Pancreas (tissue), 10 donors: ENCODE data around the gene RARB. TPM values are rescaled to one million over a fixed set of nuclear protein-coding genes. Genes with fewer than 3 reads are reported as not detected.
A peak's percentile ranks its signal among the peaks of the same experiment; 100 is the strongest.

Experiments
- ATAC-seq, 4 donors: fragments of 200-7000 bp; cut with Tn5 transposase; one replicate each; pipeline versions ENCODE4 v1.8.0 to v1.9.1; 2020; ENCODE audit warnings: mild to moderate bottlenecking in 4 of 4, moderate library complexity in 4 of 4
- DNase-seq, 6 donors: peaks; one replicate each; pipeline ENCODE4 v3.0.0-alpha.2; 2020
- FAIRE-seq: peaks from 2 replicates; lab custom pipeline; 2012; peaks lifted over from hg19 to GRCh38; lab: Jason Lieb, UNC
- H3K27ac ChIP-seq, 4 donors: fragments of 200-600 bp; sonication (generic); 1 replicate in 3 of 4; 2 replicates in 1 of 4; pipeline versions ENCODE4 v1.5.0 to v1.8.0; 2020
- H3K27me3 ChIP-seq, 4 donors: fragments of 200-600 bp; one replicate each; pipeline ENCODE4 v1.8.0; 2021
- H3K36me3 ChIP-seq, 3 donors: fragments of 200-600 bp; sonication (generic) in 1 of 3; one replicate each; pipeline versions ENCODE4 v1.5.0 to v1.8.0; 2020 to 2021
- H3K4me1 ChIP-seq, 3 donors: fragments of 200-600 bp; one replicate each; pipeline ENCODE4 v1.8.0; 2021
- H3K4me3 ChIP-seq, 4 donors: fragments of 200-600 bp; sonication (generic) in 2 of 4; one replicate each; pipeline versions ENCODE4 v1.5.0 to v1.8.0; 2020 to 2021
- H3K9me3 ChIP-seq, 4 donors: fragments of 200-600 bp; one replicate each; pipeline ENCODE4 v1.8.0; 2021
- CTCF ChIP-seq, 4 donors: fragments of 200-600 bp; sonication (generic) in 3 of 4; IDR thresholded peaks; one replicate each; pipeline versions ENCODE4 v1.5.0 to v1.8.0; 2021; ENCODE audit warnings: antibody characterized with exemption in 4 of 4
- WGBS, 2 donors: extraction: QIAGEN DNeasy Blood & Tissue Kit; methylation state at CpG; one replicate each; pipeline ENCODE4 v1.1.7; 2013; 5-methylcytosine and 5-hydroxymethylcytosine counted together
- intact Hi-C, 3 donors: fragments of 100-400 bp; cut with DNase I; formaldehyde crosslinking; loops; one replicate each; pipeline versions ENCODE4 v1.11.1 to v1.14.2; 2022
- polyA plus RNA-seq, 2 donors: library from polyadenylated mRNA; stranded (reverse); fragments of 200-250 nt; gene quantifications; one replicate each; pipeline ENCODE4 v1.2.3, GENCODE V29; 2013
- total RNA-seq, 6 donors: library from RNA; stranded (reverse); fragmentation: NEBNext Ultra II Directional in 4 of 6; extraction: Animal tissue kit (Norgen Biotek cat#: 25700) in 4 of 6; gene quantifications; one replicate each; pipeline versions ENCODE4 v1.2.1 to v1.2.4, GENCODE V29; 2021 to 2023
- donor health status: healthy with polysubstance abuse.
- donor health status: DM: no; HTN: no; CAD: no; lungs with moderate emphysema.
- donor health status: DM: no; HTN: no; CAD: no.
- donor health status: control.
- donor health status: control.
- donor health status: Bipolar disorder and iron deficiency.
- donor health status: DM: yes; HTN: yes; CAD: no.
- donor health status: DM: no; HTN: no; CAD: no.
- donor health status: DM: no; HTN: no; CAD: no.
- donor health status: DM: yes; HTN: yes; CAD: no.

The RARB gene
- total RNA-seq = 1 to 10 TPM in 2 of 6 donors, under 1 TPM in 4; 0.51 to 3.3 (median 0.81) TPM
- polyA plus RNA-seq = under 1 TPM; 0.49 to 0.85 TPM

GRCh38 chr3:25427942-25428788 lies at the start of gene RARB:
TSS of gene RARB (plus strand) at chr3:25428263. CDS start at chr3:25428732, 469 bp downstream.
- peak in 5 of 6 donors; percentile 35 to 65 (median 59) for DNase-seq
- H3K4me3 ChIP-seq = peak within 1 kb of the TSS; percentile 8 to 50 (median 30)
- WGBS, 2 donors = 1% methylated on average over 27 of the region's 27 CpGs
- H3K36me3 ChIP-seq = no peaks in the 10 kb centered on the region
- no peaks in the 10 kb centered on the region for H3K27me3 ChIP-seq
- H3K4me1 ChIP-seq = peaks cover 15 to 23% (median 17%) of the 10 kb centered on the region in 3 donors
- peak within 1 kb of the TSS; percentile 26 to 71 (median 52) for H3K27ac ChIP-seq
- TF ChIP-seq CTCF (IDR thresholded peaks at IDR 0.05) = no peak
- FAIRE-seq = no peak
- ATAC-seq = peak; percentile 82 to 90 (median 88)
- no peaks in the 10 kb centered on the region for H3K9me3 ChIP-seq
- intact Hi-C loops = no loop called here

- DNase-seq (no peak), ATAC-seq (no peak), FAIRE-seq (no peak)
- no peak for TF ChIP-seq CTCF (IDR thresholded peaks at IDR 0.05)
- no peaks in the 10 kb centered on the region for H3K9me3 ChIP-seq
- intact Hi-C loops = no loop called here
- H3K4me1 ChIP-seq = no peaks in the 10 kb centered on the region
- no peaks in the 10 kb centered on the region for H3K27me3 ChIP-seq
- H3K27ac ChIP-seq = no peak overlapping the region
- H3K36me3 ChIP-seq = no peaks in the 10 kb centered on the region
- no peak overlapping the region for H3K4me3 ChIP-seq
- WGBS, 2 donors = 32 to 49% methylated on average over 2 of the region's 2 CpGs
Measured at GRCh38 chr3:25378786-25379311, 49.2 kb upstream of the RARB start.

GRCh38 chr3:25380222-25380739 lies 47.8 kb upstream of the RARB start:
- H3K9me3 ChIP-seq = no peaks in the 10 kb centered on the region
- no peaks in the 10 kb centered on the region for H3K36me3 ChIP-seq
- no peak for FAIRE-seq
- H3K27me3 ChIP-seq = no peaks in the 10 kb centered on the region
- H3K4me1 ChIP-seq = no peaks in the 10 kb centered on the region
- WGBS, 2 donors = 34 to 43% methylated on average over 9 of the region's 9 CpGs
- ATAC-seq = no peak
- DNase-seq = no peak
- H3K27ac ChIP-seq = no peak overlapping the region
- intact Hi-C loops = no loop called here
- TF ChIP-seq CTCF (IDR thresholded peaks at IDR 0.05) = no peak
- no peak overlapping the region for H3K4me3 ChIP-seq

GRCh38 chr3:25381083-25381482 lies 47.0 kb upstream of the RARB start:
- WGBS, 2 donors = 61 to 63% methylated on average over 3 of the region's 3 CpGs

More at GRCh38 chr3:25381083-25381482, 47.0 kb upstream of the RARB start:
- FAIRE-seq (no peak), DNase-seq (no peak), ATAC-seq (no peak)
- Histone ChIP-seq H3K9me3 (no peaks in the 10 kb centered on the region), H3K27me3 (no peaks in the 10 kb centered on the region), H3K4me1 (no peaks in the 10 kb centered on the region), H3K27ac (no peak overlapping the region), H3K4me3 (no peak overlapping the region), H3K36me3 (no peaks in the 10 kb centered on the region)
- TF ChIP-seq CTCF (IDR thresholded peaks at IDR 0.05) = no peak
- intact Hi-C loops = no loop called here
